ENCODE measurements around the gene RHBDD1. TPM values are rescaled to one million over a fixed set of nuclear protein-coding genes. Genes with fewer than 3 reads are reported as not detected.

The RHBDD1 gene
- total and polyA plus RNA-seq, 11 donors = 4.7 to 44.5 (median 32.6) TPM

DNA sequence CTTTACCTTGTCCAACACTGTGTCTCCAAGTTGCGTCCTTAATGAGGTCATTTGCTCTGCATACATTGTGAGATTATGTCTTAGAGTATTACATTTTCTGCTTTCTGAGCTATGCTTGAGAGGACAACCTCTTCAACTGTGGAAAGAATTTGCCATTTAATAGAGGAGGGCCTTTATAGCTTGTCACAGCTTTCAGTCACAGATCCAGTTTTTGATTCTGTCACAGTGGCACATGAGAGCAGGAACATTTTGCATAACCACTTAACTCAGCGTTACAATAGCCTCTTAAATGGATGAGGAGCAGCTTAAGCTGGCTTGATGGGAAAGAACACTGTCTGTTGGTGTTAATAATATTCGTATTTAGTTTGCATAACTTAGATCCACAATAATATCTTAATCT, 63.0 kb downstream of the RHBDD1 start:
- Histone ChIP-seq H3K4me3 (no peak overlapping the region), H3K27ac (no peak overlapping the region), H3K36me3 (peaks cover 0 to 9% (median 0%) of the 10 kb centered on the region in 9 donors), H3K27me3 (no peaks in the 10 kb centered on the region), H3K9me3 (no peaks in the 10 kb centered on the region), H3K4me1 (peaks cover 0 to 14% (median 0%) of the 10 kb centered on the region in 12 donors)
- TF ChIP-seq CTCF (IDR thresholded peaks at IDR 0.05) (no peak), POLR2A (IDR thresholded peaks at IDR 0.05) (no peak)
- intact Hi-C loops (cut with DNase I) = no loop called here
- DNase-seq = no peak
- 65 to 78% (median 72%) methylated on average over 3 of the region's 3 CpGs for WGBS, 4 donors
- ATAC-seq = peak in 2 of 4 donors; percentile 50 to 52

DNA sequence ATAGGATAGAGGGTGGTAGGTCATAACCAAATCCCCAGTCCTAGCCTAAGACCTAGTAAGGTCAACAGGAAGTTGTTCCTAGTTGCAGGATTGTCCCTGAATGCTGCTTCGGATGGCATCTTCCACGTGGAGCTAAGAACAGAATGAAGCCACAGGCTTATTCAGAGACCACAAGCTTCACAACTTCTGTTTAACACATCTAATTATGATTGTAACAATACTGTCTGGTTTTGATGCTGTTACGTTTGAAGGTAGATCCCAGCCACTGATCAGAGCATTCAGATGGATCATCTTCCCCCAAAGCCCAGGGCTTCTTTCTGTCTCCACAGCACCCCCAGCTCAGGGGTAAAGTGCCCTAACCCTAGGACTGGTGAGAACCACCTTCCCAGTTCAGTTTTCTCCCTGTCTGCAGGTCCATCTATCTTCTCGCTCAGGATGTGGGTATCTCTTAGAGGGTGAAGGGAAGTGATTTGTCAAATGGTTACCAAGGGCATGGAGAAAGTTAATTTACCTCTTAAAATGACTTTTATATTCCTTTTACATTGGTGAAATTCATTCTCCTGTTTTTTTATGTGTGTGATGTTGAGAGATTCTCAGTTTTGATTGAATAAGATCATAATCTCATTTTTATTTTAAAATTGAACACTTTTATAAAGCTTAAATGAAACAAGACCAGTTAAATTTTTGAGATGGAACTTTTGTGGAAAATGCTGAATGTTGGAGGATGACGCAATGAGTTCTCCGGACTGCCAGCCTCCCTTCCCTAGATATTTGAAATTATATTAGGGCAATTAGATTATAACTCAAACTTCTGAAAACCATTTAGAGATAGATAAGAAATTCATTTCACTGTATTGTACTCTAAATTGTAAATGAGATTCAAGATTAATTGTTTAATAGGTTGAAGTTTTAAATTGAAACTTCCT, 66.5 kb downstream of the RHBDD1 start:
- no peaks in the 10 kb centered on the region for H3K9me3 ChIP-seq
- intact Hi-C loops (cut with DNase I) = no loop called here
- H3K4me3 ChIP-seq = no peak overlapping the region
- TF ChIP-seq POLR2A (IDR thresholded peaks at IDR 0.05) (no peak), CTCF (IDR thresholded peaks at IDR 0.05) (no peak)
- WGBS, 4 donors = 92 to 94% (median 93%) methylated on average over 6 of the region's 6 CpGs
- ATAC-seq = no peak
- H3K27me3 ChIP-seq = no peaks in the 10 kb centered on the region
- H3K36me3 ChIP-seq = peaks cover 0 to 12% (median 6%) of the 10 kb centered on the region in 9 donors
- DNase-seq = no peak
- no peak overlapping the region for H3K27ac ChIP-seq
- H3K4me1 ChIP-seq = peaks cover 0 to 7% (median 0%) of the 10 kb centered on the region in 12 donors

DNA sequence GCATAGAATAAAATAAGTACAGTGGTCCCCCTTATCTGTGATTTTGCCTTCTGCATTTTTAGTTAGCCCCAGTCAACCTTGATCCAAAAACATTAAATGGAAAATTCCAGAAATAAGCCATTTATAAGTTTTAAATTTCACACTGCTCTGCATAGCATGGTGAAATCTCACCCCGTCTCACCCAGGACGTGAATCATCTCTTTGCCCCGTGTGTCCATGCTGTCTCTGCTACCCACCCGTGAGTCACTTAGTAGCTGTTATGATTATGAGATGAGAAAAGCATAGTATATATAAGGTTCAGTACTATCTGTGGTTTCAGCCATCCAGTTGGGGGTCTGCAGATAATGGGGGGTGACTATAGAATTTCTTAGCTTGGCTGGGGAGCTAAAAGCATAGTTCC, 67.3 kb downstream of the RHBDD1 start:
- intact Hi-C loops (cut with DNase I) = no loop called here
- ATAC-seq (no peak), DNase-seq (no peak)
- TF ChIP-seq POLR2A (IDR thresholded peaks at IDR 0.05) = no peak
- TF ChIP-seq CTCF (IDR thresholded peaks at IDR 0.05) = no peak
- Histone ChIP-seq H3K27ac (no peak overlapping the region), H3K4me3 (no peak overlapping the region), H3K4me1 (peaks cover 0 to 7% (median 0%) of the 10 kb centered on the region in 12 donors), H3K9me3 (no peaks in the 10 kb centered on the region), H3K36me3 (peaks cover 0 to 20% (median 9%) of the 10 kb centered on the region in 9 donors), H3K27me3 (no peaks in the 10 kb centered on the region)
- WGBS, 4 donors = 94 to 98% (median 96%) methylated on average over 4 of the region's 4 CpGs

- DNase-seq = no peak
- intact Hi-C loops (cut with DNase I) = no loop called here
- TF ChIP-seq CTCF (IDR thresholded peaks at IDR 0.05) (no peak), POLR2A (IDR thresholded peaks at IDR 0.05) (no peak)
- Histone ChIP-seq H3K4me1 (peaks cover 0 to 3% (median 0%) of the 10 kb centered on the region in 12 donors), H3K9me3 (no peaks in the 10 kb centered on the region), H3K27me3 (no peaks in the 10 kb centered on the region), H3K36me3 (peaks cover 0 to 30% (median 13%) of the 10 kb centered on the region in 9 donors), H3K27ac (no peak overlapping the region), H3K4me3 (no peak overlapping the region)
- no peak for ATAC-seq
- WGBS, 4 donors = 91 to 98% (median 96%) methylated on average over 6 of the region's 6 CpGs
These were observed 68.7 kb downstream of the RHBDD1 start for GRCh38 chr2:226904592-226904991.

Measured in heart left ventricle (tissue), 16 donors.